ENCODE measurements around the gene TTL.

GRCh38 chr2:112476434-112476833 is 5.5 kb upstream of the TTL start:
- no peak for TF ChIP-seq POLR2AphosphoS5 (IDR thresholded peaks at IDR 0.05; ENCODE audit: low read depth, low read length)
- no peak for TF ChIP-seq TAF1 (IDR thresholded peaks at IDR 0.05; ENCODE audit: borderline replicate concordance, low read depth, low read length)
